ENCODE data around the gene KIAA2012.

Gene KIAA2012

DNA sequence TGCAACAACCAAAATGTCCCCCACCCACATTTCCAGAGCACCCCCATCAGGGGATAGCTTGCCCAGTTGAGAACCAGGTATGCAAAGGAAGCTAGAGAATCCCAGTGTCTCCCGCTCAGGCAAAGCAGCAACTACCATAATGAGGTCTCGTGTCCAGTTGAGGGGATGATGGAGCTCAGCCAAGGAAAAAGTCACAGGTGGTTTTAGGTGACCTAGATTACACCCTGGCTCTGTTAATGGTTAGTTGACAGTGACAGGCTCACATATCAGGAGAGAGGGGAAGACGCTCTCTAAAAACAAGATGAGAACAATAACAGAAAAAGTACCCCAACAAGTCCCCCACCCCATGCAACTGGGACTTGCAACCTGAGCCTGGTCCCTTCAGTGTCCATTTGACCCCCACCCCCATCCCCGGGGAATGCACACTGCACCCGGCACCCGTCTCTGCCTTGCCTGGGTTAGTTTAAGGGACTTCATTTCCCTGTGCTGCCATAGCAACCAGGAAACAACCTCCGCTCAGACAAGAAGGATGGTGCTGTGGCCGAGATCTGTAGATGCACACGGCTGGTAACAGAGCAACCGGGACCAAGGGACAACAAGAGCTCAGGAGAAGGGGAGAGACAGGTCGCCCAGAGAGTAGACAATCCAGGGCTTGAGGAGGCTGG, at the start of gene KIAA2012:
Gene KIAA2012, plus strand, starts transcription at position 519 of the 665 bp plus-strand sequence. CDS start 373 bp downstream, outside the sequence.
- DNase-seq (ENCODE audit: low read depth in 3 of 3, low spot score in 1 of 3): no peak

DNA sequence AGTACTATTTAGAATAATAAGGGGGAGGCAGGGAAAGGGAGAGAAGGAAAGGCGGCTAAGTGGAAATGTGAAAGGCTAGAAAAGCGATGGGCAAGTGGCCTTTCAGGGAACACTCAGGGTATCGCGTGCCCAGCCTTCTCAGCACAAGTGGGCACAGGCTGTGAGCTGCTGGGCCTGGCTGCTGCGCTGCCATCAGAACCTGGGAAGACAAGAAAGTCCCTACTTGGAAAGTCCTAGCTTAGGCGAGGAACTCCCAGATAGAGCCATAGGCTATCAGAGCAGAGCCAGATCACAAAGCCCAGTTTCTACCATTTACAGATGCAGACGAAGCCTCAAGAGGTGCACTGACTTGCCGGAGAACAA, 49.2 kb upstream of the KIAA2012 start:
- no peak for DNase-seq (ENCODE audit: low read depth in 3 of 3, low spot score in 1 of 3)

DNA sequence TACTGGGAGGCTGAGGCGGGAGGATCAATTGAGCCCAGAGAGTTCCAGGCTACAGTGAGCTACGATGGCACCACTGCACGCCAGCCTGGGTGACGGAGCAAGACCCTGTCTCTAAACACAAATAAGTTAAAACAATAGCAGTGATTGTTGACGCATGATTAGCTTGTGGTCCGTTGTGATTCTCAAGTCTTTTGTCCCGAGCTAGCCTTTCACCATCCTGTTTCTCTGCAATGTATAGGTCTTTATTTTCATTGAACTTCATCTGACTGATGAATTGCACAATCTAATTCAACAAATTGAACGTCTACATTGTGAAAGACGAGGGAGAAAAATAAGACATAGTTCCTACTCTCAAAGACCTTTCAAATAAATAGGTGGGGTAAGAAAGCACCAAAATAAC, 48.2 kb upstream of the KIAA2012 start:
- DNase-seq (ENCODE audit: low read depth in 3 of 3, low spot score in 1 of 3): no peak

DNA sequence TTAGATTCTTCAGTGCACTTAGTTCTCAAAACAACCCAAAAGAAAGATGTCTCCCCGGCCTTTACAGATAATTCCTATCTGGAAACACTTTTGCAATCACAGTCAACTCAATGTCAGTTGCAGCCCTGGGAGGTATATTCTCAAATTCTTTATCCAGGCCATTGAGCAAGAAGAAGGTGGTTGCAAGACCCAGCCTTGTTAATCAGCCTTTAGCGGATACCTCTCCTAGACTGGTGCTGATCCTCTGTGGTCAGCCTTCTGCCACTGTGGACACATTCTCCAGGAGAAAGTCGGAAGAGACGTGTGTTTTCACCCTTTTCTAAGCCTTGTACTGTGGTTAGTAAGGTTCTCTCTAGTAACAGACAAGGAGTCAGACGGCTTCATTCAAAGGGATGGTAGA, 47.2 kb upstream of the KIAA2012 start:
- DNase-seq (ENCODE audit: low read depth in 3 of 3, low spot score in 1 of 3): no peak

- no peak for DNase-seq (ENCODE audit: low read depth in 3 of 3, low spot score in 1 of 3)
These were observed 46.5 kb upstream of the KIAA2012 start for GRCh38 chr2:202026507-202026906.

- no peak for DNase-seq (ENCODE audit: low read depth in 3 of 3, low spot score in 1 of 3)
These were observed 42.4 kb upstream of the KIAA2012 start for GRCh38 chr2:202030691-202031090.

- no peak for DNase-seq (ENCODE audit: low read depth in 3 of 3, low spot score in 1 of 3)
These were observed 41.7 kb upstream of the KIAA2012 start for GRCh38 chr2:202031246-202031951.

DNA sequence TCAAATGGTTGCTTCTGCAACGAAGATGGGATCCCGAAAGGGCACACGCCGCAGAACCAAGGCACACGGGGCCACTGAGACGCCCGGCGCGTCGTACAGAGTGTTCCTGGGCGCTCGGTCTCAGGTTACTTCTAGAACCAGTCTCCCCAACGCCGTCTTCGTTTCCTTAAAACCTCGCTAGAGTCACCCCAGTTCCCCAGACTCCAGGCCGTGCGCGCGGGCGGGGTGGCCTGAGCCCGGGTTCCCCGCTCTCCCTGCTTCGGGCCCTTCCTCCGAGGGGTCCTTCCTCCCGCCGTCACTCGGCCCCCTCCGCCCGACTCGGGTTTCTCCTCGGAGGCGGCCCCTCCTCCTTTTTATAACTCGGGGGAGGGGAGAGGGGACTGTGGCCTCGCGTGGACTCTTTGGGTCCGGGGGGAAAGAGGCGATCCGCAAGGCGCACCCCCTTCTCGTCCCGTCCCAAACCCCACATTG, 40.2 kb upstream of the KIAA2012 start:
- DNase-seq (ENCODE audit: low read depth in 3 of 3, low spot score in 1 of 3): no peak

DNA sequence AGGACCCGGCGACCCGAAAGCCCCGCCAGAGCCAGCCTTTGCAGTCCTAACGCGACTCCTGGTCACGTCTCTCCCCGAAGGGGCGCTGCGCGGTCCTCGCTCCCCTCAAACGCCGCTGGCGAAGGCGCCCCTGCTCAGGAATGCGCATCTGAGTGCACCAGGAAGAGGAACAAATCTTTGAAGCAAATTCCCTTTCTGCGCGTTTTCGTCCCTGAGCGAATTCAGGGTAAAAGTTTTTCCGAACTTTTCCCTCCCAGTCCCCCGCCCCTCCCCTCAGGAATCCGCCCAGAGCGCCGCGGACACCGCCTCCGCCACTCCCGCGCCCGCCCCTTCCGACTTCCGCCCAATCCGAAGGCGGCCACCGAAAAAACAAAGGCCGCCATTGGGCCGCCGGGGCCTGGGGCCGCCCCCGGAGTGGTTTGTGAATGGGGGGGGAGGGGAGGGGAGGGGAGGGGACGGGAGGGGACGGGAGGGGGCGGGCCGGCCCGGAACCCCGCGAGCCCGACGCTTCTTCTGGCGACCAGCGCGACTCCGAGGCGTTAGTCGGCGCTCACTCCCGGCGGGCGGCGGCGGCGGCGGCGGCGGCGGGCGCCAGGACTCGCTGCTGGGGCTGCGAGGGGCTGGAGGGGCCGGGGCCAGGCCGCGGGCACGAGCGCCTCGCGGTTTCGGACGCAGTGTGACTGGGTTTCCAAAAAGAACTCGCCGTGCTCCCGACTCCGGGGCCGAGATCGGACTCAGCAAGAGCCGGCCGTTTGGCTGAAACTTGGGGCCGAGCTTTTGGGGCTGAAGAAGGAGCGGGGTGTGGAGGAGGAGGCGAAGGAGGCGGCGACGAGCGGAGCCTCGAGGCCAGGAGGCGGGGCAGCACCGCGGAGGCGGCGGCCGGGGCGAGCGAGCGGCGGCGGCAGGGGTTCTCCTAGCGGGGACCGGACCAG, 39.5 kb upstream of the KIAA2012 start, which contains the start of gene FZD7:
Gene FZD7, plus strand, starts transcription at position 539 of the 932 bp plus-strand sequence. CDS start 793 bp downstream, outside the sequence.
- peak; percentile 62 to 74 (median 65) for DNase-seq (ENCODE audit: low read depth in 3 of 3, low spot score in 1 of 3)

DNA sequence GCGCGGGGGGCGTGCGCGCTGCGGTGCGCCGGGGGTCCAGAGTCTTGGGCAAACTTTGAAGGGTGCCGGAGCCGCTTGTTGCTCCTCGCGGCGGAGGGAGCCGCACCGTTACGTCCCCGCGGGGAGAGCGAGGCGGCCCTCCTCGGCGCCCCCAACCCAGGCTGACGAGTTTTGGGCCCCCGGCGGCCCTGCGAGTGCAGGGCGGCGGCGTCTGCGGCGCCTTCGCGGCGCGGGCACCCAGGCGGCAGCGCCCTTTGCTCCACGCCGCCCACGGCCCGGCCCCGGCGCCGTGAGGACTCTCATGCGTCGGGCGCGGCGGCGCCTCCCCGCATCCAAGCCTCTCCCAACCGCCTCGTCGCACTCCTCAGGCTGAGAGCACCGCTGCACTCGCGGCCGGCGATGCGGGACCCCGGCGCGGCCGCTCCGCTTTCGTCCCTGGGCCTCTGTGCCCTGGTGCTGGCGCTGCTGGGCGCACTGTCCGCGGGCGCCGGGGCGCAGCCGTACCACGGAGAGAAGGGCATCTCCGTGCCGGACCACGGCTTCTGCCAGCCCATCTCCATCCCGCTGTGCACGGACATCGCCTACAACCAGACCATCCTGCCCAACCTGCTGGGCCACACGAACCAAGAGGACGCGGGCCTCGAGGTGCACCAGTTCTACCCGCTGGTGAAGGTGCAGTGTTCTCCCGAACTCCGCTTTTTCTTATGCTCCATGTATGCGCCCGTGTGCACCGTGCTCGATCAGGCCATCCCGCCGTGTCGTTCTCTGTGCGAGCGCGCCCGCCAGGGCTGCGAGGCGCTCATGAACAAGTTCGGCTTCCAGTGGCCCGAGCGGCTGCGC, 38.6 kb upstream of the KIAA2012 start:
- DNase-seq (ENCODE audit: low read depth in 3 of 3, low spot score in 1 of 3): peak in 1 of 3 donors; percentile 9

DNA sequence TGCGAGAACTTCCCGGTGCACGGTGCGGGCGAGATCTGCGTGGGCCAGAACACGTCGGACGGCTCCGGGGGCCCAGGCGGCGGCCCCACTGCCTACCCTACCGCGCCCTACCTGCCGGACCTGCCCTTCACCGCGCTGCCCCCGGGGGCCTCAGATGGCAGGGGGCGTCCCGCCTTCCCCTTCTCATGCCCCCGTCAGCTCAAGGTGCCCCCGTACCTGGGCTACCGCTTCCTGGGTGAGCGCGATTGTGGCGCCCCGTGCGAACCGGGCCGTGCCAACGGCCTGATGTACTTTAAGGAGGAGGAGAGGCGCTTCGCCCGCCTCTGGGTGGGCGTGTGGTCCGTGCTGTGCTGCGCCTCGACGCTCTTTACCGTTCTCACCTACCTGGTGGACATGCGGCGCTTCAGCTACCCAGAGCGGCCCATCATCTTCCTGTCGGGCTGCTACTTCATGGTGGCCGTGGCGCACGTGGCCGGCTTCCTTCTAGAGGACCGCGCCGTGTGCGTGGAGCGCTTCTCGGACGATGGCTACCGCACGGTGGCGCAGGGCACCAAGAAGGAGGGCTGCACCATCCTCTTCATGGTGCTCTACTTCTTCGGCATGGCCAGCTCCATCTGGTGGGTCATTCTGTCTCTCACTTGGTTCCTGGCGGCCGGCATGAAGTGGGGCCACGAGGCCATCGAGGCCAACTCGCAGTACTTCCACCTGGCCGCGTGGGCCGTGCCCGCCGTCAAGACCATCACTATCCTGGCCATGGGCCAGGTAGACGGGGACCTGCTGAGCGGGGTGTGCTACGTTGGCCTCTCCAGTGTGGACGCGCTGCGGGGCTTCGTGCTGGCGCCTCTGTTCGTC, 37.7 kb upstream of the KIAA2012 start:
- peak in 1 of 3 donors; percentile 16 for DNase-seq (ENCODE audit: low read depth in 3 of 3, low spot score in 1 of 3)

GRCh38 chr2:202035941-202036372, 37.1 kb upstream of the KIAA2012 start:
- DNase-seq (ENCODE audit: low read depth in 3 of 3, low spot score in 1 of 3): no peak

DNA sequence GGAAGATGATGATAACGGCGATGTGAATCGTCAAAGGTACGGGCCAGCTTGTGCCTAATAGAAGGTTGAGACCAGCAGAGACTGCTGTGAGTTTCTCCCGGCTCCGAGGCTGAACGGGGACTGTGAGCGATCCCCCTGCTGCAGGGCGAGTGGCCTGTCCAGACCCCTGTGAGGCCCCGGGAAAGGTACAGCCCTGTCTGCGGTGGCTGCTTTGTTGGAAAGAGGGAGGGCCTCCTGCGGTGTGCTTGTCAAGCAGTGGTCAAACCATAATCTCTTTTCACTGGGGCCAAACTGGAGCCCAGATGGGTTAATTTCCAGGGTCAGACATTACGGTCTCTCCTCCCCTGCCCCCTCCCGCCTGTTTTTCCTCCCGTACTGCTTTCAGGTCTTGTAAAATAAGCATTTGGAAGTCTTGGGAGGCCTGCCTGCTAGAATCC, 36.4 kb upstream of the KIAA2012 start:
- no peak for DNase-seq (ENCODE audit: low read depth in 3 of 3, low spot score in 1 of 3)

- DNase-seq (ENCODE audit: low read depth in 3 of 3, low spot score in 1 of 3): no peak
These were observed 36.0 kb upstream of the KIAA2012 start for GRCh38 chr2:202037086-202037485.

- DNase-seq (ENCODE audit: low read depth in 3 of 3, low spot score in 1 of 3): no peak
These were observed 34.4 kb upstream of the KIAA2012 start for GRCh38 chr2:202038471-202039277.

DNA sequence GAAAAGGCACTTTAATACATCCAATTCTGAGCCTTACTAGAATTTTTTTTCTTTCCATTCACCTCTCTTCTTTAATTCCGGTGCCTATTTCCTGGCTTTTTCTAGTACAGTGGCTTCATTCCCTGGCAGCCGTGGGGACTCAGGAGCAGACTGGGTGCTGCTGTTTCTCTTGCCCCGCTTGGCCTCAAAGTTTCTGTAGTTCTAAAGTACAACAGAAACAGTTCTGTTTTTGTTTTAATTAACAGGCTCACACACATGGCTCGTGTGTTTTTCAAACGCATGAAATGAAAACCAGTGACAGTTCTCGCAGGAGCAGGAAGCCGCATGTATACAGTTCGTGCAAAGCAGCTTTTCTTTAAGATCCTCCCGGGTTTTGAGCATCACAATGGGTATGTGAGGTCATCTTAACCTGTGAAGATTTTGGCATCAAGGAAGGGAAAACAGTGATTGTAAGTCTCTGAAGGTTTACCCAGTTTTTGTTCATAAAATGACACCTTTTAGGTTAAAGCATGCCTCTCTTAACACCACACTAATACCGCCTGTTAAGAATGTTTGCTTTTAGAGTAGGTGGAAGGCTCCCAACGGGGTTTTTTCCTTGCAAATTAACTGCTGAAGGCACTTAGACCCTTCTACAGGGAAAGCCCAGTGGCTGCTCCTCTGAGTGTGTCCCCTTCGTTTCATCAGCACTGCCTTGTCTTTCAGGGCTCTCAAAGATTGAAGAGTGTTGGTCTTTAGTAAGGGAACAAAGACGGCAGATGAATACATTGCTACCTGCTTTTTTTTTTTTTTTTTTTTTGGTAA, 33.6 kb upstream of the KIAA2012 start:
- DNase-seq (ENCODE audit: low read depth in 3 of 3, low spot score in 1 of 3): no peak

GRCh38 chr2:202040079-202040844, 32.8 kb upstream of the KIAA2012 start:
- no peak for DNase-seq (ENCODE audit: low read depth in 3 of 3, low spot score in 1 of 3)

Measured in stimulated activated CD4-positive, alpha-beta T cell treated with anti-CD3 and anti-CD28 coated beads, TNF-alpha, amount 100 ng/mL, for 1 hour (primary cell).